ENCODE measurements around the gene MKRN1. TPM values are rescaled to one million over a fixed set of nuclear protein-coding genes. Genes with fewer than 3 reads are reported as not detected.
"Not testable (repeated sequence)": the region's sequence is repeated elsewhere in the genome, so short reads cannot be mapped to it uniquely, and the experiment has no call there.

The MKRN1 gene
- total RNA-seq, 3 donors from 2014 or later = 169 to 263 (median 188) TPM

DNA sequence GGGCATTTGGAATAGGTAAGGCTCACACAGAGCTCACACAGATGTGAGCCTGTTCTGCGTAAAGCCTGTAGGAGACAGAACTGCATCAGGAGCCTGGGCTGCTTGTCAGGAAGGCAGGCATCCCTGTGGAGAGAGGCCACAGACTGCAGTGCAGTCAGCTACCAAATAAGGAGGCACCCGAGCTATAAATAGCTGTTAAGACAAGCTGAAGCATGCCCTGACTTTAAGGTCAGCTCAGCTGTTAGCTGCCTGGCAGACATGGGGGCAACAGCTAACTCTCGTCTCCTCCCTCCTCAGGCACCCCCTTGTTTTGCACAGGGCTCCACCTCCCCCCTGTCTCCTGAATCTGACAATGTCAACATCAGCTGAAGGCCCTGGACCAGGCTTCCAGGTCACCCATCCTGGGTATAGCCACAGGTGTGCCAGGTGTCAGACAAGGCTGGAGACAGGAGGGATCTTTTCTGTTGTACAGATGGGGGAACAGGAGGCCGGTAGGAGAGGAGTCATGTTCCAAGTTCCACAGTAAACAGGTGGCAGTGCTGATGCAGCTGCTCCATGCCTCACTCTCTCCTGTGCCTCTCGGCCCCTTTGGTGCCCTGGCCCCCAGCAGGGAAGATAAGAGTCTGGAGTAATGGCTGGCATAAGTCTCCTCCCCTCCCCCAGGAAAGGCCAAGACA lies 27.6 kb upstream of the MKRN1 start:
- no peaks in the 10 kb centered on the region for H3K9me3 ChIP-seq
- peaks cover 19% of the 10 kb centered on the region for H3K4me1 ChIP-seq (ENCODE audit: low read depth)
- intact Hi-C loops (cut with DNase I, micrococcal nuclease) = no loop called here
- H3K36me3 ChIP-seq (ENCODE audit: low read depth) = no peaks in the 10 kb centered on the region
- ATAC-seq (peak; percentile 33), DNase-seq (no peak)
- TF ChIP-seq, protein P1, sequence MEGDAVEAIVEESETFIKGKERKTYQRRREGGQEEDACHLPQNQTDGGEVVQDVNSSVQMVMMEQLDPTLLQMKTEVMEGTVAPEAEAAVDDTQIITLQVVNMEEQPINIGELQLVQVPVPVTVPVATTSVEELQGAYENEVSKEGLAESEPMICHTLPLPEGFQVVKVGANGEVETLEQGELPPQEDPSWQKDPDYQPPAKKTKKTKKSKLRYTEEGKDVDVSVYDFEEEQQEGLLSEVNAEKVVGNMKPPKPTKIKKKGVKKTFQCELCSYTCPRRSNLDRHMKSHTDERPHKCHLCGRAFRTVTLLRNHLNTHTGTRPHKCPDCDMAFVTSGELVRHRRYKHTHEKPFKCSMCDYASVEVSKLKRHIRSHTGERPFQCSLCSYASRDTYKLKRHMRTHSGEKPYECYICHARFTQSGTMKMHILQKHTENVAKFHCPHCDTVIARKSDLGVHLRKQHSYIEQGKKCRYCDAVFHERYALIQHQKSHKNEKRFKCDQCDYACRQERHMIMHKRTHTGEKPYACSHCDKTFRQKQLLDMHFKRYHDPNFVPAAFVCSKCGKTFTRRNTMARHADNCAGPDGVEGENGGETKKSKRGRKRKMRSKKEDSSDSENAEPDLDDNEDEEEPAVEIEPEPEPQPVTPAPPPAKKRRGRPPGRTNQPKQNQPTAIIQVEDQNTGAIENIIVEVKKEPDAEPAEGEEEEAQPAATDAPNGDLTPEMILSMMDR (IDR thresholded peaks at IDR 0.05) = no peak
- H3K4me3 ChIP-seq = no peak overlapping the region

DNA sequence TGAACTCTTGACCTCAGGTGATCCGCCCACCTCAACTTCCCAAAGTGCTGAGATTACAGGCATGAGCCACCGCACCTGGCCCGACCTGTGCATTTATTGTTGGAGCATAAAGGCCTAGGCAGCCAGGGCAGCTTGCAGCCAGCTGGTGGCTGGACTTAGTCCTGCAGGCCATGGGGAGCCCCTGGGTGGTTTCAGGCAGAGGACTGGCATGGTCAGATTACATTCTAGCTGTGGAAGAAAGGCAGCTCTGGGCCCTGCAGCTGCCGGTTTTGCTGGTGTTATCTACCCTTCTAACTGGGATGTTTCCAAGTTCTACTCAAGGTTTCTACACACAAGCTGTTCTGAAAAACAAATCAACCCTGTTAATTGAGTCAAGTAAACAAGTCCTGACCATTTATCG lies 22.7 kb upstream of the MKRN1 start:
- TF ChIP-seq, protein P1 (IDR thresholded peaks at IDR 0.05) = no peak
- Histone ChIP-seq H3K9me3 (no peaks in the 10 kb centered on the region), H3K4me1 (ENCODE audit: low read depth) (peaks cover 2% of the 10 kb centered on the region), H3K36me3 (ENCODE audit: low read depth) (no peaks in the 10 kb centered on the region), H3K4me3 (no peak overlapping the region)
- peak; percentile 84 for ATAC-seq
- intact Hi-C loops (cut with DNase I, micrococcal nuclease) = no loop called here
- peak; percentile 61 to 79 (median 71) for DNase-seq

DNA sequence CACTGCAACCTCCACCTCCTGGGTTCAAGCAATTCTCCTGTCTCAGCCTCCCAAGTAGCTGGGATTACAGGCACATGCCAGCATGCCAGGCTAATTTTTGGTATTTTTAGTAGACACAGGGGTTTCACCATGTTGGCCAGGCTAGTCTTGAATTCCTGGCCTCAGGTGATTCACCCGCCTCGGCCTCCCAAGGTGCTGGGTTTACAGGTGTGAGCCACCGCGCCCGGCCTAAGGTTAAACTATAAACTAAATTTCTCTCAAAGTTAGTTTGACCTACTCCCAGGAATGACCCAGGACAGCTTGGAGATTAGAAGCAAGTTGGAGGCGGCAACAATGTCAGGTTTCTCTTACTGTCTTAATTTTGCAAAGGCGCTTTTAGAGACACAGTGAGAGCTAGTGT lies 18.5 kb upstream of the MKRN1 start:
- H3K36me3 ChIP-seq (ENCODE audit: low read depth); H3K4me1 ChIP-seq (ENCODE audit: low read depth); intact Hi-C loops (cut with DNase I, micrococcal nuclease); H3K9me3 ChIP-seq; H3K4me3 ChIP-seq: not testable (repeated sequence)
- DNase-seq = peak in 2 of 3 donors; percentile 44 to 59
- peak; percentile 58 for ATAC-seq

DNA sequence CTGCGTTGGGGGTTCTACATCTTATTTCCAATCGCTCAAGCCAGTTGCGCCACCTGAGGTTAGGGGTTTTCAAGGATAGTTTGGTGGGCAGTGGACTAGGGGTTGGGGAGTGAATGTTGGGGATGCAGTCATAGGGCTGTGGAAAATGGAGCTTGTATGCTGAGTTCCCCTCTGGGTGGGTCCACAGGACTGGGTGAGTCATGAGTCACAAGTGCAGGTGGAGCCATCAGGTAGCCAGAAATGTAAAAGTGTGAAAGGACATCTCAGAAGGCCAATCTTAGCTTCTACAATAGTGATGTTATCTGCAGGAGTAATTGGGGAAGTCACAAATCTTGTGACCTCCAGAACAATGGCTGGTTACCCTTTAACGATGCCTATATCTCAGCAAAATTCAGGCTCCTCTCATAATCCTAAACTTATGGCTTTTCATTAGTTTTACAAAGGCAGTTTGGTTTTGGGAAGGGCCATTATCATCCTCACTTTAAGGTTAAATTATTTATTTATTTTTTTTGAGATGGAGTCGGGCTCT lies 18.0 kb upstream of the MKRN1 start:
- intact Hi-C loops (cut with DNase I, micrococcal nuclease) = no loop called here
- no peaks in the 10 kb centered on the region for H3K36me3 ChIP-seq (ENCODE audit: low read depth)
- H3K4me1 ChIP-seq (ENCODE audit: low read depth) = no peaks in the 10 kb centered on the region
- H3K9me3 ChIP-seq = no peaks in the 10 kb centered on the region
- ATAC-seq (peak; percentile 69), DNase-seq (no peak)
- H3K4me3 ChIP-seq = no peak overlapping the region
- TF ChIP-seq, protein P1 (IDR thresholded peaks at IDR 0.05) = no peak

DNA sequence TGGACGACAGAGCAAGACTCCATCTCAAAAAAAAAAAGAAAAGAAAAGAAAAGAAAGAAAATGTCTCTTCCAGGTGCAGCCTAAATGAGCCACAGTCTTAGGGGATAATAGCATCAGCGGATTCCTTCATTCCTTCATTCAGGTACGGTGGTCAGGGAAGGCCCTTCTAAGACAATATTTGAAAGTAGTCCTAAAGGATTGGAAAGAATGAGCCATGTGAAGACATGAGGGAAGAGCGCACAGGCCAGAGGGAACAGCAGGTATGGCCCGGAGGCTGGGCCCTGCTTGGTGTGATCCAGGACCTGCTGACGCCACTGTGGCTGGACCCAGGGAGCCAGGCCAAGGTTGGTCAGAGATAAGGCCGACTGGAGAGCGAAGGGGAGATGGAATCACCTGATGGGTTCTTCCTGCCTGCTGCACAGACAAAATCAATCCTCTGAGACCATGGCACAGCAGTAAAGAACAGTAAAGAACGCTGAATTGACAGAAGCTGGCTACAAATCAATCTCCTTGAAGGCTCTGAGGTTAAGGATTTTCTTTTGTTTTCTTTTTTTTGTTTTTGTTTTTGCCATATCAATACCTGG lies 16.3 kb upstream of the MKRN1 start:
- ATAC-seq = no peak
- TF ChIP-seq, protein P1 (IDR thresholded peaks at IDR 0.05) = no peak
- no peaks in the 10 kb centered on the region for H3K4me1 ChIP-seq (ENCODE audit: low read depth)
- no peaks in the 10 kb centered on the region for H3K36me3 ChIP-seq (ENCODE audit: low read depth)
- no peaks in the 10 kb centered on the region for H3K9me3 ChIP-seq
- no peak overlapping the region for H3K4me3 ChIP-seq
- intact Hi-C loops (cut with DNase I, micrococcal nuclease) = no loop called here
- no peak for DNase-seq

DNA sequence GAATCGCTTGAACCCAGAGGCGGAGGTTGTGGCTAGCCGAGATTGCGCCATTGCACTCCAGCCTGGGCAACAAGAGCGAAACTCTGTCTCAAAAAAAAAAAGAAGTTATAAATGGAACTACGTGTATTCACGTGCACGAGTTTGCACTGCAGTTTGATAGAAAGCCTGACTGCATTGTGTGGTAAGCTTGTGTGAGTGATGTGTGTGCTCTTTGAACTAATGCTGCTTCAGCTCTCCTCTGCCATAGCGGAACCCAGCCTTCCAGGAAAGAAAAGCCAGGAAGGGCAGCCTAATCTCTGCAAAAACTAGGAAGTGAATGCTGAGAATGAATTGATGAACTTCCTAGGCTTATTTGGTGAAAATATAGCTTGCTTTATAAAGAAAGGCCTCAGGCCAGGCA lies 15.6 kb upstream of the MKRN1 start:
- H3K4me3 ChIP-seq = no peak overlapping the region
- no peaks in the 10 kb centered on the region for H3K9me3 ChIP-seq
- H3K36me3 ChIP-seq (ENCODE audit: low read depth) = no peaks in the 10 kb centered on the region
- no peaks in the 10 kb centered on the region for H3K4me1 ChIP-seq (ENCODE audit: low read depth)
- no peak for ATAC-seq
- TF ChIP-seq, protein P1 (IDR thresholded peaks at IDR 0.05) = no peak
- intact Hi-C loops (cut with DNase I, micrococcal nuclease) = no loop called here
- DNase-seq = no peak

Measured in mucosa of descending colon (tissue), 3 donors.